SK-N-MC (cell line): ENCODE measurements around the gene CCDC27.

Source experiments
- EZH2 ChIP-seq: fragments of 200-600 bp; sonication (generic); IDR thresholded peaks from one replicate; pipeline ENCODE4 v1.6.1; 2017; ENCODE audit warnings: antibody characterized with exemption
- POLR2AphosphoS5 ChIP-seq: IDR thresholded peaks from 2 replicates; pipeline ENCODE4 v1.6.1; 2012; ENCODE audit warnings: mild to moderate bottlenecking, low read depth, low read length, borderline replicate concordance

- TF ChIP-seq POLR2AphosphoS5: no peak
- TF ChIP-seq EZH2: no peak
These were observed 21.6 kb upstream of the CCDC27 start for GRCh38 chr1:3730543-3731247.
